Measurements from ENCODE around the gene HOXA4. TPM values are rescaled to one million over a fixed set of nuclear protein-coding genes. Genes with fewer than 3 reads are reported as not detected.

Gene HOXA4
- total and polyA plus RNA-seq, 2 experiments from 2014 or later, result 0.69 to 1.3 TPM

DNA sequence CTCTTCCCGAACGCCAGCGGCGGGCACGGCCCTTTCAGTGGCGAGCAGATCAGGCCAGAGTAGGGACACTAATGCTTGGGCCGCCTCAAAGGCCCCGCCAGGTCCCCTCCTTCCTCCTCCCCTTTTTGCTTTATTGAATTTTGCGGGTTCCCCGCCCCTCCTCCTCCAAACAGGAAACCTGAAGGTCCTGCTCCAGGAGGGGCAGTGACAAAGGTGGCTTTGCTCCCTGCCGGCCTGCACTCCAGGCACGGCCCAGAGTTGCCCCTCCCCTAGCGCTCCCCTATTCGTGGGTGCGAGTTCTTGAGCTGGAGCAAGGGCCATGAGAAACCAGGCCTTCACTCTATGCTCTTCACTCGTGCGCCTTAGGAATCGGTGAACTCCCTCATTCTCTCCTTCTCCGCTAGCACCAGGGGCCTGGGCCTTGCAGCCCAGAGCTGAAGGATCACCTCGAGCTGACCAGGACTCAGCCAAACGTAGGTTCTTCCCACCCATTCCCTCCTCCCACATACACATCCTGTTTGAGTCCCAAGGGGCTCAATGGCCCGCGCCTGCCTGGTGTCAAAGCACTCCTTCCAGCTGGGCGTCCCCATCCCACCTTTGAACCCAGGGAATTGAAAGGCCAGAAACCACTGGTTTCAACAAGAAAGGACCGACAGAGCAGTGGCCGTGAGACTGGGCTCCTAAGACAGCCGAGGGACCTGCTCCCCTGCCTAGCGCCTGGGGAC, 17.6 kb upstream of the HOXA4 start:
- Histone ChIP-seq H4K20me1 (ENCODE audit: insufficient read depth, poor library complexity, severe bottlenecking) (no peaks in the 10 kb centered on the region), H3K79me2 (no peaks in the 10 kb centered on the region), H3K36me3 (replicated peaks; ENCODE audit: insufficient read depth, low read depth) (no peaks in the 10 kb centered on the region), H3K27me3 (peaks cover 95% of the 10 kb centered on the region), H3K4me1 (ENCODE audit: insufficient read depth) (peaks cover 12% of the 10 kb centered on the region), H3K9me2 (replicated peaks; ENCODE audit: insufficient read depth) (no peaks in the 10 kb centered on the region), H3K4me2 (peak overlapping the region; percentile 73), H3K27ac (no peak overlapping the region), H3K4me3 (no peak overlapping the region), H3K9me3 (ENCODE audit: low read depth) (no peaks in the 10 kb centered on the region), H2AFZ (no peak overlapping the region)
- no peak for DNase-seq (ENCODE audit: low spot score)
- 24% methylated on average over 28 of the region's 28 CpGs for WGBS (ENCODE audit: low lambda C conversion rate, missing lambda C conversion rate)
- TF ChIP-seq EZH2phosphoT487 (IDR thresholded peaks at IDR 0.05; ENCODE audit: low read depth, severe bottlenecking, unreplicated experiment) (no peak), CTCF (IDR thresholded peaks at IDR 0.05; ENCODE audit: poor library complexity) (no peak), EZH2 (IDR thresholded peaks at IDR 0.05; ENCODE audit: borderline replicate concordance) (no peak)

DNA sequence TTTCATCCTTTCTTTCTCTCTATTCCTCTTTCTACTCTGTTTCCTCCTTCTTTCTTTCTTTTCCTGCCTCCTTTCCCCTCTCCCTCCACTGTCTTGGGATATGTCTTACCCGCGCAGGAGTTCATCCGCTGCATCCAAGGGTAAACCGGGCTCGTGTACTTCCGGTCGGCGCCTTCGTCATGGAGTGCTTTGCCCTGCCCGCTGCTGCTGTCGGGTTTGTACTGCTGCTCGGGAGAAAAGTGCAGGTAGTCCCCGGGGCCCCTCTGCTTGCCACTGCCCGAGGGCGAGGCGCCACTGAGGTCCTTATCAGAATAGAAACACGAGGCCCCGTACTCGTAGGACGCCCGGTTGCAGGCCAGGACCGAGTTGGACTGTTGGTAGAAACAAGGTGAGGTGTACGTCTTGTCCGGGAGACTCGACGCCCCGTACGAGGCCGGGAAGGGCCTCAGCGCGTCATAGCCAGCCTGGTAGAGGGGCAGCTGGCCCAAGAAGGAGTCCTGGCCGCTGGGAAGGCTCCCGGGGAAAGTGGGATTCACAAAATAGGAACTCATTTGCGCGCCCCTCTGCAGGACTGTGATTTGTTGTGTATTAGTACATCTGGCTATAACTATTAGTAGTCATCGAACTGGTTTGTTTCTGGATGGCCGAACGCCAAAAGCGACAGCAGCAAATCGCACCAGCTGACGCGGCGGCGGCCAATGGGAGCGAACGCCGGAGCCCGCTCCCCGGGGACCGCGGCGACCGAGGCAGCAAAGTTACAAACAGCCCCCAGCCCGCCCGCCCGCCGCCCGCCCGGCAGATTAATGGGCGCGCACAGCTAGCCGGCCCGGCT, 16.9 kb upstream of the HOXA4 start, which contains the start of gene HOXA6:
Gene HOXA6 (minus strand): TSS at position 576 of the 832 bp plus-strand sequence. CDS start 25 bp downstream, at position 551.
- no peaks in the 10 kb centered on the region for H3K9me2 ChIP-seq (replicated peaks; ENCODE audit: insufficient read depth)
- H3K9me3 ChIP-seq (ENCODE audit: low read depth), result no peaks in the 10 kb centered on the region
- H3K4me1 ChIP-seq (ENCODE audit: insufficient read depth), result peaks cover 17% of the 10 kb centered on the region
- WGBS (ENCODE audit: low lambda C conversion rate, missing lambda C conversion rate), result 17% methylated on average over 48 of the region's 63 CpGs
- no peak within 1 kb of the TSS for H3K27ac ChIP-seq
- H3K4me2 ChIP-seq, result peak within 1 kb of the TSS; percentile 73
- H3K27me3 ChIP-seq, result peaks cover 95% of the 10 kb centered on the region
- H3K4me3 ChIP-seq, result no peak within 1 kb of the TSS
- TF ChIP-seq EZH2 (IDR thresholded peaks at IDR 0.05; ENCODE audit: borderline replicate concordance), result peak; percentile 82
- TF ChIP-seq EZH2phosphoT487 (IDR thresholded peaks at IDR 0.05; ENCODE audit: low read depth, severe bottlenecking, unreplicated experiment), result peak; percentile 23
- no peak for TF ChIP-seq CTCF (IDR thresholded peaks at IDR 0.05; ENCODE audit: poor library complexity)
- H4K20me1 ChIP-seq (ENCODE audit: insufficient read depth, poor library complexity, severe bottlenecking), result no peaks in the 10 kb centered on the region
- H3K79me2 ChIP-seq, result no peaks in the 10 kb centered on the region
- no peak within 1 kb of the TSS for H2AFZ ChIP-seq
- DNase-seq (ENCODE audit: low spot score), result no peak
- H3K36me3 ChIP-seq (replicated peaks; ENCODE audit: insufficient read depth, low read depth), result no peaks in the 10 kb centered on the region

- no peaks in the 10 kb centered on the region for H3K79me2 ChIP-seq
- peaks cover 96% of the 10 kb centered on the region for H3K27me3 ChIP-seq
- DNase-seq (ENCODE audit: low spot score), result no peak
- no peaks in the 10 kb centered on the region for H3K9me2 ChIP-seq (replicated peaks; ENCODE audit: insufficient read depth)
- peaks cover 17% of the 10 kb centered on the region for H3K4me1 ChIP-seq (ENCODE audit: insufficient read depth)
- no peak overlapping the region for H2AFZ ChIP-seq
- no peak overlapping the region for H3K4me2 ChIP-seq
- H3K27ac ChIP-seq, result no peak overlapping the region
- TF ChIP-seq EZH2 (IDR thresholded peaks at IDR 0.05; ENCODE audit: borderline replicate concordance) (no peak), CTCF (IDR thresholded peaks at IDR 0.05; ENCODE audit: poor library complexity) (no peak), EZH2phosphoT487 (IDR thresholded peaks at IDR 0.05; ENCODE audit: low read depth, severe bottlenecking, unreplicated experiment) (no peak)
- H3K9me3 ChIP-seq (ENCODE audit: low read depth), result no peaks in the 10 kb centered on the region
- H3K36me3 ChIP-seq (replicated peaks; ENCODE audit: insufficient read depth, low read depth), result no peaks in the 10 kb centered on the region
- 54% methylated on average over 5 of the region's 5 CpGs for WGBS (ENCODE audit: low lambda C conversion rate, missing lambda C conversion rate)
- H4K20me1 ChIP-seq (ENCODE audit: insufficient read depth, poor library complexity, severe bottlenecking), result no peaks in the 10 kb centered on the region
- H3K4me3 ChIP-seq, result no peak overlapping the region
Measured at GRCh38 chr7:27146491-27147198, 16.1 kb upstream of the HOXA4 start.
